NCI-H1105 treated with DMSO at 0.1 percent for 48 hours (cell line): Measurements from ENCODE around the gene AFG3L2.
"Not testable (repeated sequence)": the region's sequence is repeated elsewhere in the genome, so short reads cannot be mapped to it uniquely, and the experiment has no call there.

Experiments used
- DNase-seq: peaks from one replicate; lab custom pipeline; 2025; lab: John Stamatoyannopoulos, UW

Gene AFG3L2

DNA sequence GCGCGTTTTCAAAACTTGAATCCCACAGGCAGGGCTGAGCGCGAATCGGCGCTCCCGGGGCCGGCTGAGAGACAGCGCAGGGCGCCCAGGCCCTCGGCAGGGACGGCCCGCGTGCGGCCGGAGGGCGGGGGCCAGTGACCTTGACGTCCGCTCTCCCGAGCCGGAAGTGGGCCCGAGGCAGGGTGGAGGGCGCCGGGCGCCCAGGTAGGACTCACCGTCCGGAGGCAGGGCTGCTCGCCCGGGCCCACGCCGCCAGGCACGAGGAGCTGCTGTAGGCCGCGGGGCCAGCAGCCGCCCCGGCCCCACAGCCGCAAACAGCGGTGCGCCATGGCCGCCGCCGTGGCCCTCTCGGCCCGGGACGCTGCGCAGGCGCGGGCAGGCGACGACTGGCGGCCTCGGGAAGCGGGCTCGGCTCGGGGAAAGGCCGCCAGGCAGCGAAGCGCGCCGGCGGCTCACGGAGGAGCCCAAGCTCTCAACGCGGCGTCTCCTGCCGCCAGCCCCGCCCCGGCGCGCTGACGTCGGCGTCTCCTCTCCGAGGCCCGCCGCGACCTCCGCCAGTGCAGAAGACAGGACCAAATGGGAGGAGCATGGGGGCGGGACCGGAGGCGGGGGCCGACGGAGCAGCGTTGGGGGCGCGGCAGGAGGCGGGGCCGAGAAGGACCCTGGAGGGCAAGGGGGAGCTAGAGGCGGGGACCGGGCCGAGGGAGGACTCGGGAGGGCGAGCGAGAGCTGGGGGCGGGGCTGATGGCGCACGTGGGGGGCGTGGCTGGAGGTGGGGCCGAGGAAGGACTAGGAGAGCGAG lies at the start of gene AFG3L2:
AFG3L2 (minus strand) TSS at position 474 of the 802 bp plus-strand sequence; CDS start at position 329, 145 bp downstream.
- peak; percentile 97 for DNase-seq

DNA sequence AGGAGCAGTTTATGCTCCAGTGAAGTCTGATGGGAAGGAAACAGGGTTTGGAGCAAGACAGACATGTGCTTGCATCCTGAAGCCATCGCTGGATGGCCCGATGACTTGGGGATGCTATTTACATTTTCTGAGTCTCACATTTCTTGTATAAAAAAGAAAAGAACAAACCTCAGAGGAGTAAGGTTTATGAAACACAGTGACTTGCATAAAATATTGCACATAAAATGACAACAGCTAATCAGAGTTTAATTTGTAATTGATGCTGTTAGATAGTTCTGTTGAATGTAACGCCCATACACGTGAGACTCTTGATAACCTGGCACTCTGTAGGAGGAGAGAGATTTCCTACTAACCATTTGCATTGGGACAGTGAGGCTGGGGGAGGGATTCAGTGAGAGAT lies 47.2 kb upstream of the AFG3L2 start:
- no peak for DNase-seq

DNA sequence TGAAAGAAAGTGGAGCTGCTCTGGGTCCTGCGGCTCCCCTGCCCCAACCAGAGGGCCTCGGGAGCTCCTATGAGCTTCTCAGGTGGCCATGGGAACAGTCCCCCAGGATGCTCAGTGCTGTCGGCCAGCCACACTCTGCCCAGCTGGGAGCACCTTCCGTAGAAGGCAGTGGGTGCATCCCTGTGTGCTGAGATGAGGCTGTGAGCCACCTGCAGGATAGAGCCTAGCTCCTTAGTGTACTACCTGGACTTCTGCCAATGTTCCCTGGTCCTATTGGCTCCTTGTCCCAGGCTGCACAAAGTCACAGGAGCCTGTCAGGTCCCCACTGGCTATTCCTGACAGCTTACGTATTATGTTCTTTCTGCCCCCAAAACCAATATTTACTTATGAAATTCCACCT lies 46.8 kb upstream of the AFG3L2 start:
- peak; percentile 86 for DNase-seq

DNA sequence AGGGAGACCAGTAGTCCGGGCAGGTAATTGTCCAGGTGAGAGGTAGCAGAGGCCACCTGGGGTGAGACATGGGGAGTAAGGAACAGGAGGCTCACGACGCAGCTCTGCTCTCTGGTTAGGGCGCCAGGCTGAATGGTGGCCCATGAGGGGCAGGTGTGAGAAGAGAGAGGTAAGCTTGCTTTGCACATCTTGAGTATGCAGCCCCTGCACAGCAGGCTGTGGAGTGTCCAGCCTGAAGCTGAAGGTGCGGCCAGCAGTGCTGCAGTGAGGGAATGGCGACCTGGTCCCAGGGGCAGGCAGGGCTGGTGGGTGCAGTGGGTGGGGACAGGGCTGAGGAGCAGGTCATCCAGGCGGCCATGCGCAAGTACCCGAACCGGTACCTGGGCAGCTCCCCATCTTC lies 46.4 kb upstream of the AFG3L2 start:
- DNase-seq: no peak

DNA sequence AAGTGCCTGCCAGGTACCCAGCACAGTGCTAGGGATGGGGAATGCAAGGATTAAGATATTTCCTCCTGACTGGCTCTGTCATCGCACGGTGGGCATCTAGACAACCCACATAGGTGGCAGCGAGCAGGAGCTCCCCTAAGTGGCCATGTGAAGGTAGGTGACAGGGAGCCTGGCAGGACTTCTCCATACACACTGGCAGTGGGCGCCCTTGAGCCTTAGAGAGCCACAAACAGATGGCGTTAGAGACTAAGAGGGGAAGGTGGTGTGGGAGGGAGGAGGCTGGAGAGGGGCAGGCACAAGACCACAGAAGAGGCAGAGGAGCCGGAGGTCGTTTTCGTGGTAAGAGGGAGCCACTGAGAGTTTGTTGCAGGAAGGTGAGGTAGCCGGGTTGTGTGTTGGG lies 45.9 kb upstream of the AFG3L2 start:
- peak; percentile 5 for DNase-seq

DNA sequence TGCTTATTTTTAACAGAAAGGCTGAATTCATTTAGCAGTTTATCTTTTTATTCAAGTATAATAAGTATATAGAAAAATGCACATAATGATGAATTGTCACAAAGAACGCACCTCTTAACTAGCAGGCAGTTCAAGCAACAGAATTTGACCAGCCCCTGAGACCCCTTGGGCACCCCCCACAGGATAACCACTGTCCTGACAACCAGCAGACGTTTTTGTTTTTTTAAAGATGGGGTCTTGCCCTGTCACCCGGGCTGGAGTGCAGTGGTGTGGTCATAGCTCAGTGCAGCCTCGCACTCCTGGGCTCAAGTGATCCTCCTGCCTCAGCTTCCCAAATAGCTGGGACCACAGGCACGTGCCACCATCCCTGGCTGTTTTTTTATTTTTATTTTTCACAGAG lies 44.7 kb upstream of the AFG3L2 start:
- DNase-seq: no peak

DNA sequence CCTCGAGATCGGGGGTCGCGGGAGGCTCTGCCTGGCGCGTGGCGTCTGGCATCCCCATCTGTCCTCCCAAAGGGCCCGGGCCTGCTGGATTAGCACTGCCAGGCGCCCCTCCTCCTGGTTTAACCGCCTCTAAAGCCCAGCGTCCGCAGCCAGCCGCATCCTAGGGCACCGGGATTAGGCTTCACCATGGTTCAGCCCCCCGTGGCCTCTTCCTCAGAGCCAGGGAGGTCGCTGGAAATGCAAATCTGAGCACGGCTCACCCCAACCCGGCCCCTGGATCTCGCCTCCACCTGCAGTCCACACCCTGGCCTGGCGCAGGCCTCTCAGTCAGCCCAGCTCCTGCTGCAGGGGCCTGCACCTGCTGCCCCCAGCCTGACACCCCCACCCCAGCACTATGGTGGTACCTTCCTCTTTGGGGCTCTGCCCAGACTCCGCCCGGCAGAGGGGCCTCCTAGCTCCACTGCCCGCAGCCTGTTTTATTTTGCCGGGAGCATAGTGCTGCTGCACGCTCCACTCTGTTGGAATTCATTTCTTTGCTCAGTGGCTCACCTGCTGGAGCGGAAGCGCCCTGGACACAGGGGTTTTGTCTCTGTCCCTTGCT lies 43.9 kb upstream of the AFG3L2 start:
- DNase-seq: peak; percentile 50

DNA sequence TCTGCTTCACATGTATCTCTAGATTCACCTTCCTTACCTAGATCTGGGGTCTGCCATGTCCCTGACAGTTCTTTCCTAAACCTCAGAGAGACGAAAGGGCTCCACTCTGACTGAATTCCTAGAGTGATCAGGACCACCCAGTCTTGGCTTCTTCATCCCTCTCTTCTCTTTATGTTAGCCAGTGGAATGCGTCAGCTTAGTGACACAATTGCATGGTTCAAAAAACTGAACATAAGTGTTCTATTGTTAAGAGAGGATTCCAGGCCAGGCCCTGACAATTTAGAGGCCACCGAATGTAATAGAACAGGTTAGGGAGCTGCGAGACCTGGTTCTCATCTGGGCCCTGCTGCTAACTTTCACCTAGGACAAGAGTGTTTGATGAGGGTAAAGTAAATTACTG lies 40.7 kb upstream of the AFG3L2 start:
- no peak for DNase-seq

DNA sequence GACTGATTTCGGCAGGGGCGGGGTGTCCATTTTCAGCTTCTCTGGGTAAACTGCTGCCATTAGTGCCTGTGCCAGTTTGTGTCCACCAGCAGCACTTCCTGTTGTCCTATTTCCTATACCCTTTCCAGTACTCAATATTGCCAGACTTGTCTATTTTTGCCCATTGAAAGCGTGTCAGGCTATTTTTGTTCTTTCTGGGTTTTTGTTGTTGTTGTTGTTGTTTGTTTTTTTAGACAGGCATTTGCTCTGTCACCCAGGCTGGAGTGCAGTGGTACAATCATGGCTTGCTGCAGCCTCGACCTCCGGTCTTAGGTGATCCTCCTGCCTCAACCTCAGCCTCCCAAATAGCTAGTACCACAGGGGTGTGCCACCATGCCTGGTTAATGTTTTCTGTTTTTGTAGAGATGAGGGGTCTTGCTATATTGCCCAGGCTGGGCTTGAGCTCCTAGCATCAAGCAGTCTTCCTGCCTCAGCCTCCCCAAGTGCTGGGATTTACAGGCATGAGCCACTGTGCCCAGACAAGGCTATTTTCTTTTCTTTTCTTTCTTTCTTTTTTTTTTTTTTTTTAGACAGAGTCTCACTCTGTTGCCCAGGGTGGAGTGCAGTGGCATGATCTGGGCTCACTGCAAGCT lies 39.2 kb upstream of the AFG3L2 start:
- no peak for DNase-seq

DNA sequence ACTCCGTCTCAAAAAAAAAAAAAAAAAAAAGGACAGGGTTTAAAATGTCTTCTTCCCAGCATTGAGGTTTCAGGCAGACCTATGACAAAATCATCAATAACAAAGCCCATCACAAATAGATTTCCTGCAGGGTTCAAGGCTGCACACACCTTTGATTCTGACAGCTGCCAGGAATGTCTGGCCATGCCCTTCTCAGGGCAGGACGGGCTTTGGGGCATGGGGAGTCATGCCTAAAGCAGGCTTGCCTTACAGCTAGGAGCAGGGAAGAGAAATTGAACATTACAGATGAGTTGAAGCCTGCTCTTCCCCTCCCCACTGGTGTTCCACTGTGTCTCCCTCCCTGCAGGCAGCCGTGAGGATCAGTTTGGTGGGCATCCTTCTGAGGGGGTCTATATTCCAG lies 34.4 kb upstream of the AFG3L2 start:
- no peak for DNase-seq

DNA sequence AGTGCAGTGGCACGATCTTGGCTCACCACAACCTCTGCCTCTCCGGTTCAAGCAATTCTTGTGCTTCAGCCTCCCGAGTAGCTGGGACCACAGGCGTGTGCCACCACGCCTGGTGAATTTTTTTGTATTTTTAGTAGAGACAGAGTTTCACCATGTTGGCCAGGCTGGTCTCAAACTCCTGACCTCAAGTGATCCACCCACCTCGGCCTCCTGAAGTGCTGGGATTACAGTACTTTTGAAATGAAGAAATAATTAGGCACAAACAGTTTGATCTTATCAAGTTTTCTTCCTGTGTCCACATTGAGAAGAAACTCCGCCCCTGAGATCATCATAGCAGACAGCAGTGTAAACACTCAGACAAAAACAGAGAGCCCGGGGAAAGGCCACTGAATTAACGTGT lies 33.7 kb upstream of the AFG3L2 start:
- not testable (repeated sequence) for DNase-seq

DNA sequence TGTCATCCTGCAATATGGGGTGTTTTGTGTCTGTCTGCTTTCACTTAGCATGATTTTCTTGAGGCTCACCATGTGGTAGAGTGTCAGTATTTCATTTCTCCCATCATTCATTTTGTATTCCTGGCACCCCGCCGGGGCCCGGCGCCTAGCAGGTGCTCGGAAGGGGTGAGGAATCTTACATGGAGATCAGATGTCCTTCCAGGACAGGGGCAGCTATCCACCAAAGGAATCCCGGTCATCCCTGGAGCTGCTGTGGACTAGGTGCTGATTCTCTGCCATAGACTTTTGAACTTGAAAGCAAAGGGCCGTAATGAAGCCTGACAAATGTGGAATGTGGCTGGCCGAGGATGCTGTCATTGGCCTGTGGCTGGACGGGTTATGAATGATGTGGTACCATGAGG lies 33.1 kb upstream of the AFG3L2 start:
- no peak for DNase-seq

DNA sequence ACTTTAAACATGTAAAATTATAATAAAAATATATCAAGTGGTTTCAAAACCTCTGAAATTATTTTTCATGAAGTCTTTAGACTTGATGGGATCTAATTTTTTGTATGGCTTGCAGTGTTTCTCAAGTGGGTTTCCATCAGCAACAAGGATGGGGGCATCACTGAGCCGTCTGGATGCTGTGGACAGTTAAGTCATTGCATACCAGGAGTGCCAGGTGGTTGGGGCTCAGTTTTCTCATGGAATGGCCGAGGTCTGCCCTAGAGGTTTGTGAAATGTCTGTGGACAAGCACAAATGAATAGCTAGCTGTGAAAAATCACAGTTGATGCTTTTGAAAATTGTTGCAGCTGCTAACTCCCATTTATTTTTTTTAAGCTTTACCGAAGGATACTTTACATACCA lies 32.4 kb upstream of the AFG3L2 start:
- no peak for DNase-seq

DNA sequence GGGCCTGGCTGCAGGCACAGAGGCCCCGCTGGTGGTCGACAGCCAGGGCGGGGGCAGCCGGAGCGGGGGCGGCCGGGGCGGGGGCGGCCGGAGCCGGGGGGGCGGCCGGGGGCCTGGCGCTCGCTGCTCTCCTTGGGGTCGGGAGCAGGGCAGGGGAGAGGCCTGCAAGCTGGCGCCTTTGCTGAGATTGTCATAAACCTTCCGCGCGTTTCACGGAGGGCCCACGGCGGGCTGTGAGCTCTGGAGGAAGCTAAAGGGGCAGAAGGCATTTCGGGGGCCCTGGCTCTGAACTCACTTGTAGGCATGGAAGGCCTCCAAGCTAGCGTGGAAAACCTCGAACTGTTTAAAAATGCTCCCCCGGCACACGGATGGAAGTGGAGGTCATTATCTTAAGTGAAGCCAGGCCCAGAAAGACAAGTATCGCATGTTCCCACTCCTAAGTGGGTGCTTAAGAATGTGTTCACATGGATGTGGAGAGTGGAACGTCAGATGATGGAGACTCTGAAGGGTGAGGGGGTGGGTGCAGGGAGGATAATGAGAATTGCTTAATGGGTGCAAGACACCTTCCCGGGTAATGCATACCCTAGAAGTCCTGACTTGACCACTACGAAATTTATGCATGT lies 31.3 kb upstream of the AFG3L2 start:
- no peak for DNase-seq

DNA sequence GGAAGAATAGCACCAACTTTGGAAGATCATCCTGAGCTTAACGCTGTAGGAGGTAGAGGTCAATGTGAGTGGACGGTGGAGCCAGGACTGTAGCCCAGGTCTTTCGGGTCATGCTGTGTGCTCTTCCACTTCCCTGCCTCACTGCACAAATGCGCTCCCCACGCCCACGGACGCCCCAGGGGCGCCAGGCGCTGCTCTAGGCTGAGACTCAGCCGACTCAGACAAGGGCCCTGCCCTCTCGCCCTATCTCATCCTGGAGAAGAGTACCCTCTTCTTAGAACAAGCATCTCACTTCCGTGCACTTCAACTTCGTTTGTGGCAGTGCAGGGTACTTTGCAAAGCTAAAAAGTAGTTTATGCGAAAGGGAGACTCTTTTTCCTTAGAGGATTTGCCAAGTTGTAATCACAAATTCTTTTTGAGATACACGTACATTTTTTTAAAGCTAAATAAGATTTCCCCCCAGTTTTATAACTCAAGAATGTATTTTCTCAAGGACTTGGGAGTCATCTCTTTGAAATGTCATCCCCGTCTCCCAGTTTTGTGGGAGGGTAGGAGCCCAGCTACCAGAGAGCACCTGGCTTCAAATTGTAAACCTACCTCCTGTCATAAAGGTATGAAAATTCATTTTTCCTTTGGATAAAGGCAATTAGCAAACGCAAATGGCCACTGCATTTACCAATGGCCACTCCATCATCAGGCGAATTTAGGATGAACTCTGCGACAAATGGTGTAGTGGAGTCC lies 29.5 kb upstream of the AFG3L2 start:
- DNase-seq: no peak

DNA sequence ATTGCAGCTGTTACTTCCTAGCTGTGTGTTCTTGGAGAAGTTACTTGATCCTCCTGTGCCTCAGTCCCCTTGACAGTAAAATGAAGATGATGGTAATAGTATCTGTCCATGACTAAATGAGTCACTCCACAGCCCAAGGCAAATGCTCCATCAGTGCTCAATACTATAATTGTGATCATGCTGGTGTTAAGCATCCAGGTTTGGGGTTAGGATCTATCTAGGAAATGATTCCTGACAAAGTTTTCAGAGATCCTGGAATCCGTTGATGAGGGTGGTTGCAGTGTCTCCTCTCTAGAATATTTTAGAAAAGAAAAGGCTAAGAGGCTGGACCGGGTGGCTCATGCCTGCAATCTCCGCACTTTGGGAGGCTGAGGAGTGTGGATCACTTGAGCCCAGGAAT lies 28.0 kb upstream of the AFG3L2 start:
- DNase-seq: no peak

DNA sequence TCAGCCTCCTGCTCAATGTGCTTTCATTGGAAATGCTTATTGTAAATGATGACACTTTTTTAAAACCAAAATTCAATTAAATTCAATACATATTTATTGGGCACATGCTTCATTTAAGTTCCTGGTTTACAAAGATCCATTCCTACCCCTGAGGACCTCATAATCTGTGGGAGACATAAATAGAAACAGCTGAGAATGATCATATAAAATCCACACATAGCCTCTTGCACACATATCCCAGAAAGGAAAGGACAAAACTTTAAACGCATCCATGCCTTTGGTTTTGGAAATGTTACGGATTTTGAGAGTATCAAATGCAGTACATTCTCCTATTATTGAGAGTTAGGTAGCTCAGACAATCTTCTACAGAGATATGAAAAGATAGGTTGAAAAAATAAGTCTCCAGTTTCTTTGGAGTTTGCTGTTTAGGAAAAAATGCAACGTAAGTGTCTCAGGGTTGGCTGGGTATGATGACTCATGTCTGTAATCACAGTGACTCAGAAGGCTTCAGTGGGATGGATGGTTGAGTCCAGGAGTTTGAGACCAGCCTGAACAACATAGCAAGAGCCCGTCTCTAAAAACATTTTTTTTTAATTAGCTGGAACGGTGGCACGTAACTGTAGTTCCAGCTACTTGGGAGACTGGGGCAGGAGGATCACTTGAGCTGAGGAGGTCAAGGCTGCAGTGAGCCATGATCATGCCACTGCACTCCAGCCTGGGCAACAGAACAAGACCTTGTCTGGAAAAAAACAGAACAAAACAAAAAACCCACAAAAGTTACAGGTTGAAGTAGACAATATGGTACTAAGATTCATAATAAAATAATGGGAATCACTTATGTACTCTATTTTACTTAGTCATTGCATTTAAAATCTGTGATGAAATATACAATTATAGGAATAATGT lies 26.8 kb upstream of the AFG3L2 start:
- no peak for DNase-seq

DNA sequence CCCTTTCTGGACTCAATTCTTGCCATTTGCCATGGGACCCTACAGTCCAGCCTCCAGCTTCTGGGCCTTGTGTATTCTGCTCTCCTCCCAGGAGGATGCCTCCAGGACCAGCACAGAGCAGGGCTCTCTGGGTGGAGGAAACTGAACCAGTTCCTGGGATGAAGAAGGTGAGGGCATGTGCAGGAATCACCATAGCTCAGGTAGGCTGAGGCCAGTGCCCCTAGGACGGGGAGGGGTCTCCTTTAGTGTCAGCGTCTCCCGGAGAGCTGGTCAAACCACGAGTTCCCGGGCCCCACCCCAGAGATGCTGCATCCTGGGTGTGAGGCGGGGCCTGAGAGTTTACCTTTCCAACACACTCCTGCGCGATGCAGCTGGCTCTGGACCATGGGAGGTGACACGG lies 24.9 kb upstream of the AFG3L2 start:
- no peak for DNase-seq

DNA sequence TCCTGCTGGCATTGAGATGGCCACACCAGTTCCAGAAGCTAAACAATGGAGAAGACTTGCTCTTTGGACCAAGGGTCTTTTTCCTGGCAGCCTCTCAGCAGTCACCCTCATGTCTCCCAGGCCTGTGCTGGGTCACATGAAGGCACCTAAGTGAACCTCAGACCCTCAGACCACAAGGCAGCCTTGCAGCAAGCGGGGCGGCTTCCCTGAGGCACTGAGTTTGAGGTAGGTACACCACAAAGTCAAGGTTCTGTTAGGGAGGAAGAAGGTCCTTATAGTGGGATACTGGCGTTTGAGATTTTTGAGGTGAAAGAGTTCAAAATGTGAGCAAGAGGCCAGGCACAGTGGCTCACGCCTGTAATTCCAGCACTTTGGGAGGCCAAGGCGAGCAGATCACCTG lies 22.2 kb upstream of the AFG3L2 start:
- DNase-seq: no peak

DNA sequence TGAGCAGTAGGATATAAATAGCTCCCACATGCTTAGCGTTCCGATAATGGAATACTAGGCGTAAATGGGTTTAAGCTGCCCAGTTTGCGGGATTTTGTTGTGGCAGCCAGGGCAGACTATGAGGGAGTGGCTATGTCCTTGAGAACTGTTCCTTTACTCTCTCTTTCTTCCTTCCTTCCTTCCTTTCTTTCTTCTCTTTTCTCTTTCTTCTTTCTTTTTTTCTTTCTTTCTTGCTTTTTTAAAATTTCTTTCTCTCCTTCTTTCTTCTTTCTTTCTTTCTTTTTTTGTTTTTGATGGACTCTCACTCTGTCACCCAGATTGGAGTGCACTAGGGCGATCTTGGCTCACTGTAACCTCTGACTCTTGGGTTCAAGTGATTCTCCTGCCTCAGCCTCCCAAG lies 21.6 kb upstream of the AFG3L2 start:
- DNase-seq: no peak

DNA sequence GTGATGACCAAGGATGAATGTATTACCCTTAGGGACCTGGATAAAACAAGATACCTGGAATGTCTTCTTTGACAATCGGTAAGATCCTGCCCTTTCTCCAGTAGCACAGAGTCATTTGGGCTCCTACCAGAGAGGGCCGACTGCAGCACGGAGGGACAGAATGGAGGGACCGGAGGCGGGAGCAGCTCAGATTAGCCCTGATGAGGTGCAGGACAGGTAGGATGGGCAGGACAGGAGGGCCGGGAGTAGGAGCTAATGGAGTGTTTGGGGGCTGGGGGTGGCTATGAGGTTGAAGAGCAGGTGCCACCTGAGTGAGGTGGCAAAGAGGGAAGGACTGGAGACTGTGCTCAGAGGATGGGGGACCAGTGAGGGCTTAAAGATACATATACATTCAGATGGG lies 20.8 kb upstream of the AFG3L2 start:
- no peak for DNase-seq
